GM23248 (cell line): ENCODE results near the gene RBKS. TPM values are rescaled to one million over a fixed set of nuclear protein-coding genes. Genes with fewer than 3 reads are reported as not detected.

Experiments
- DNase-seq: peaks from one replicate; pipeline ENCODE4 v3.0.0-alpha.2; 2015
- H2AFZ ChIP-seq: fragments of 200-600 bp; sonication (generic); 2 replicates; pipeline ENCODE4 v1.6.1; 2016; ENCODE audit warnings: antibody characterized with exemption
- H3F3A ChIP-seq: fragments of 200-600 bp; sonication (generic); 2 replicates; pipeline ENCODE4 v1.6.1; 2016; ENCODE audit warnings: mild to moderate bottlenecking, antibody characterized with exemption, mixed run types; ENCODE audit not compliant: insufficient read depth
- H3K27ac ChIP-seq: fragments of 200-600 bp; sonication (generic); 2 replicates; pipeline ENCODE4 v1.5.1; 2016; ENCODE audit warnings: mild to moderate bottlenecking
- H3K27me3 ChIP-seq: fragments of 200-600 bp; sonication (generic); replicated peaks from 2 replicates; pipeline ENCODE4 v1.6.1; 2016; ENCODE audit warnings: mild to moderate bottlenecking; ENCODE audit not compliant: insufficient read depth
- H3K36me3 ChIP-seq: fragments of 200-600 bp; sonication (generic); 2 replicates; pipeline ENCODE4 v1.6.1; 2016; ENCODE audit warnings: low read depth, mild to moderate bottlenecking
- H3K4me1 ChIP-seq: fragments of 200-600 bp; sonication (generic); 2 replicates; pipeline ENCODE4 v1.6.1; 2016; ENCODE audit warnings: mild to moderate bottlenecking; ENCODE audit not compliant: insufficient read depth
- H3K4me2 ChIP-seq: fragments of 200-600 bp; sonication (generic); one replicate; pipeline ENCODE4 v1.6.1; 2016; ENCODE audit warnings: mild to moderate bottlenecking; ENCODE audit not compliant: unreplicated experiment
- H3K4me3 ChIP-seq: fragments of 200-600 bp; sonication (generic); 2 replicates; pipeline ENCODE4 v1.5.1; 2016; ENCODE audit warnings: mild to moderate bottlenecking
- H3K79me2 ChIP-seq: fragments of 200-600 bp; sonication (generic); 2 replicates; pipeline ENCODE4 v1.6.1; 2016; ENCODE audit warnings: mild to moderate bottlenecking; ENCODE audit not compliant: insufficient read depth
- H3K9ac ChIP-seq: fragments of 200-600 bp; sonication (generic); 2 replicates; pipeline ENCODE4 v1.6.1; 2016; ENCODE audit warnings: mild to moderate bottlenecking
- H3K9me2 ChIP-seq: fragments of 200-600 bp; sonication (generic); 2 replicates; pipeline ENCODE4 v1.6.1; 2016; ENCODE audit warnings: mixed run types, mild to moderate bottlenecking, moderate library complexity; ENCODE audit not compliant: insufficient read depth
- H3K9me3 ChIP-seq: fragments of 200-600 bp; sonication (generic); one replicate; pipeline ENCODE4 v1.6.1; 2017; ENCODE audit warnings: low read depth
- H4K20me1 ChIP-seq: fragments of 200-600 bp; sonication (generic); 2 replicates; pipeline ENCODE4 v1.6.0; 2016; ENCODE audit not compliant: insufficient read depth
- EZH2 ChIP-seq: fragments of 200-600 bp; sonication (generic); IDR thresholded peaks from 2 replicates; pipeline ENCODE4 v1.6.1; 2018; ENCODE audit warnings: antibody characterized with exemption, mild to moderate bottlenecking; ENCODE audit not compliant: insufficient read depth, poor library complexity, severe bottlenecking
- EZH2phosphoT487 ChIP-seq: fragments of 200-600 bp; sonication (generic); IDR thresholded peaks from 2 replicates; pipeline ENCODE4 v1.6.1; 2018; ENCODE audit warnings: antibody characterized with exemption, moderate library complexity, mild to moderate bottlenecking, low read depth; ENCODE audit not compliant: insufficient read depth
- WGBS, 2 experiments: methylation state at CpG; one replicate each; pipeline ENCODE4 v1.1.6; 2015 to 2017; ENCODE audit warnings: low lambda C conversion rate in 2 of 2, low coverage in 1 of 2; ENCODE audit errors: missing lambda C conversion rate in 2 of 2; 5-methylcytosine and 5-hydroxymethylcytosine counted together
- in situ Hi-C: fragments of 300-500 bp; cut with MboI; formaldehyde crosslinking; loops from 2 replicates; pipeline ENCODE4 v1.15.0; 2020
- polyA plus RNA-seq: library from polyadenylated mRNA; unstranded; fragments of >200 nt; fragmentation: Nextera tagmentation; extraction: Ambion mirVana; gene quantifications from 2 replicates; pipeline ENCODE4 v1.2.1, GENCODE V29; 2016
- total RNA-seq: library from RNA; depleted of rRNA; stranded (reverse); fragments of >200 nt; shearing (Covaris generic); gene quantifications from 2 replicates; pipeline ENCODE4 v1.2.3, GENCODE V29; 2014

The RBKS gene
- total and polyA plus RNA-seq, 2 experiments from 2014 or later, result 2.8 to 3.6 TPM

- H3F3A ChIP-seq, result no peaks in the 10 kb centered on the region
- H3K36me3 ChIP-seq, result no peaks in the 10 kb centered on the region
- no peak overlapping the region for H3K4me3 ChIP-seq
- H3K9ac ChIP-seq, result no peak overlapping the region
- H3K27ac ChIP-seq, result no peak overlapping the region
- TF ChIP-seq EZH2phosphoT487 (no peak), EZH2 (no peak)
- WGBS, 2 experiments, result 98 to 100% methylated on average over 1 of the region's 1 CpG
- no peaks in the 10 kb centered on the region for H3K9me2 ChIP-seq
- H3K4me1 ChIP-seq, result 0 out of 2 replicates have a peak, but pooled peaks cover 3% of the 10 kb centered on the region
- DNase-seq, result no peak
- no peaks in the 10 kb centered on the region for H4K20me1 ChIP-seq
- in situ Hi-C loops, result no loop called here
- no peak overlapping the region for H3K4me2 ChIP-seq
- H2AFZ ChIP-seq, result no peak overlapping the region
- H3K79me2 ChIP-seq, result no peaks in the 10 kb centered on the region
- peaks cover 5% of the 10 kb centered on the region for H3K9me3 ChIP-seq
- no peaks in the 10 kb centered on the region for H3K27me3 ChIP-seq
These were observed 65.8 kb downstream of the RBKS start for GRCh38 chr2:27824401-27824800.

GRCh38 chr2:27823569-27823968 lies 66.6 kb downstream of the RBKS start:
- WGBS, 2 experiments, result 86 to 90% methylated on average over 5 of the region's 5 CpGs
- no peak for TF ChIP-seq EZH2
- TF ChIP-seq EZH2phosphoT487, result no peak
- Histone ChIP-seq H4K20me1 (no peaks in the 10 kb centered on the region), H3K4me3 (no peak overlapping the region), H3K4me1 (0 out of 2 replicates have a peak, but pooled peaks cover 3% of the 10 kb centered on the region), H3K79me2 (no peaks in the 10 kb centered on the region), H3K27me3 (no peaks in the 10 kb centered on the region), H3K4me2 (no peak overlapping the region), H3K36me3 (no peaks in the 10 kb centered on the region), H2AFZ (no peak overlapping the region), H3K27ac (no peak overlapping the region), H3K9me3 (peaks cover 5% of the 10 kb centered on the region), H3F3A (no peaks in the 10 kb centered on the region), H3K9ac (no peak overlapping the region), H3K9me2 (no peaks in the 10 kb centered on the region)
- no peak for DNase-seq
- in situ Hi-C loops, result no loop called here

- in situ Hi-C loops, result no loop called here
- no peak for DNase-seq
- Histone ChIP-seq H3K27me3 (no peaks in the 10 kb centered on the region), H3K4me2 (no peak overlapping the region), H4K20me1 (no peaks in the 10 kb centered on the region), H2AFZ (no peak overlapping the region), H3K4me3 (no peak overlapping the region), H3K36me3 (no peaks in the 10 kb centered on the region), H3K9ac (no peak overlapping the region), H3K9me3 (peaks cover 5% of the 10 kb centered on the region), H3K27ac (no peak overlapping the region), H3K9me2 (no peaks in the 10 kb centered on the region), H3F3A (no peaks in the 10 kb centered on the region), H3K79me2 (no peaks in the 10 kb centered on the region), H3K4me1 (0 out of 2 replicates have a peak, but pooled peaks cover 3% of the 10 kb centered on the region)
- 42 to 44% methylated on average over 5 of the region's 5 CpGs for WGBS, 2 experiments
- TF ChIP-seq EZH2 (no peak), EZH2phosphoT487 (no peak)
These were observed 67.1 kb downstream of the RBKS start for GRCh38 chr2:27823135-27823534.

GRCh38 chr2:27822049-27822448 lies 68.1 kb downstream of the RBKS start:
- H3F3A ChIP-seq, result no peaks in the 10 kb centered on the region
- 0 out of 2 replicates have a peak, but pooled peaks cover 3% of the 10 kb centered on the region for H3K4me1 ChIP-seq
- H3K79me2 ChIP-seq, result no peaks in the 10 kb centered on the region
- no peaks in the 10 kb centered on the region for H4K20me1 ChIP-seq
- no peaks in the 10 kb centered on the region for H3K36me3 ChIP-seq
- no peak for DNase-seq
- H3K27me3 ChIP-seq, result no peaks in the 10 kb centered on the region
- H3K4me3 ChIP-seq, result no peak overlapping the region
- no peak overlapping the region for H2AFZ ChIP-seq
- TF ChIP-seq EZH2 (no peak), EZH2phosphoT487 (no peak)
- no peak overlapping the region for H3K4me2 ChIP-seq
- in situ Hi-C loops, result no loop called here
- WGBS, 2 experiments, result 100% methylated on average over 1 of the region's 1 CpG
- no peaks in the 10 kb centered on the region for H3K9me2 ChIP-seq
- H3K27ac ChIP-seq, result no peak overlapping the region
- H3K9ac ChIP-seq, result no peak overlapping the region
- peaks cover 5% of the 10 kb centered on the region for H3K9me3 ChIP-seq

- 0 out of 2 replicates have a peak, but pooled peaks cover 2% of the 10 kb centered on the region for H3K4me1 ChIP-seq
- H3K36me3 ChIP-seq, result no peaks in the 10 kb centered on the region
- no peaks in the 10 kb centered on the region for H3K9me3 ChIP-seq
- H3F3A ChIP-seq, result peaks cover 5% of the 10 kb centered on the region; the same call in 1 of the 2 replicates
- no peaks in the 10 kb centered on the region for H4K20me1 ChIP-seq
- no peak overlapping the region for H3K9ac ChIP-seq
- no peak overlapping the region for H3K4me2 ChIP-seq
- H3K79me2 ChIP-seq, result no peaks in the 10 kb centered on the region
- no peaks in the 10 kb centered on the region for H3K27me3 ChIP-seq
- no peak overlapping the region for H3K27ac ChIP-seq
- H2AFZ ChIP-seq, result no peak overlapping the region
- in situ Hi-C loops, result no loop called here
- WGBS, 2 experiments, result 94 to 96% methylated on average over 4 of the region's 4 CpGs
- H3K9me2 ChIP-seq, result no peaks in the 10 kb centered on the region
- no peak for DNase-seq
- TF ChIP-seq EZH2 (no peak), EZH2phosphoT487 (no peak)
- no peak overlapping the region for H3K4me3 ChIP-seq
These were observed 74.2 kb downstream of the RBKS start for GRCh38 chr2:27815860-27816438.
